Glomerular visceral epithelial cell (primary cell): ENCODE data around the gene DEPDC7.
"Not testable (repeated sequence)": the region's sequence is repeated elsewhere in the genome, so short reads cannot be mapped to it uniquely, and the experiment has no call there.

ENCODE experiments used
- DNase-seq: peaks from one replicate; pipeline ENCODE4 v3.0.0-alpha.2; 2016; ENCODE audit errors: extremely low spot score

Gene DEPDC7

DNA sequence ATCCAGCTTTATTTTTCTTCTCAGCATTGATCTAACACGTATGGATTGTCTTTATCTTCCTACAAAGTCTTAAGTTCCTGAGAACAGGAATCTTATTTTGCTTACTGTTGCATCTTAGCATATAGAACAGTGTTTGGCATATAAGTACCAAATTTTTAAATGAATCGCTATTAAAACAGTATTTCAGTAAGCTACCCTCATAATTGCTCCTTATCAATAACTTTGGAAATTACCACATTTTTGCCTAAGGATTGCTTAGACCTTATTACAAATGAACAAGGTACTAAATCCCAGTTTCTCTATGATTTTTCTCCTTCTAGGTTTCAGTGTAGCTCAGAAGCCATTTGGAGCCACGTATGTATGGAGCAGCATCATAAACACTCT, 9.7 kb downstream of the DEPDC7 start:
- no peak for DNase-seq

DNA sequence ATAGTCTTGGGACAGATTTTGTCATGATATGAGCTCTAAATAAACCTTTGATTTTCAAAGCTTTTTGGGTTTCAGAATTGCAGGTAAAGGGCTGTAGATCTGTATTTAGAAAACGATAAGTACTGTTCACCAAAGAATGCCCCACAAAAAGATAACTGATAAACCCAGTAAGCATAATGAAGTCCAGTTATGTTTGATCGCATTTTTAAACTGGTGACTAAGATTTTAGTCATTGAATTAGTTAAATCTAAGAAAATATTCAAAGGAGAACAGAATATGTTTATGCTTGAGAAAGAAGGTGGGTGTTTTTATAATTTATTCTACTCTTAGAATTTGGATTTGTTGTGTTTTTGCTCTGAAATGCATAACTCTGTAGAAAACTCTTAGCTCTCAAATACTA, 11.6 kb downstream of the DEPDC7 start:
- DNase-seq = no peak

DNA sequence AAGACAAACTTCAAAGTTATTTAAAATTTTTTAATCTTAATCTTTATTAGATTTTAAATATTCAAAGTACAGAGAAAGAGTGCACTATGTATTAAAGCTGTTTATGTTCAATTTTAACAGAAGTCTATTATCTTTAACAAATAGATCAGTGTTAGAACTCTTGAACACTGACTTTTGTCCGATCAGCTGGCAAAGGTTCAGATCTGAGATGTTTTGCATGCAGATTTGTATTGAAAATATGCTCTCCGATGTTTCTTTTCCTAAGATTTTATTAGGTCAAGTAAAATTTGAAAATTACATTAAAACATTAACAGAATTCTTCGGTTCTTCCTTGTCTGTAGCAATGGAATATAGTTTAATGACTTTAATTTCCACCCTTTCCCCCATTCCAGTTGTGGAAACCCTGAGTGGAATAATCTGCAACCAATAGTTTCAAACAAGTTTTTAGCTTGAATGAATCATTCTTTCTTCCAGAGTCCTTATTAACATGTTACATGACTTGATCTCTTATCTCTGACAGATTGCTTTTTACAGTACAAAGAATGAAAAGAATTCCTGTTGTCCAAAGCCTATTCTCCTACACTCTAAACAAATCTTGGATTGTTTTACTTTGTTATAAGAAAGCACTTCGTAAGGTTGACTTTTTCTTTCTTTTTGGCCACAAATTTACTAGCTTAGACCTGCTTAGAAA, 12.3 kb downstream of the DEPDC7 start:
- no peak for DNase-seq

DNA sequence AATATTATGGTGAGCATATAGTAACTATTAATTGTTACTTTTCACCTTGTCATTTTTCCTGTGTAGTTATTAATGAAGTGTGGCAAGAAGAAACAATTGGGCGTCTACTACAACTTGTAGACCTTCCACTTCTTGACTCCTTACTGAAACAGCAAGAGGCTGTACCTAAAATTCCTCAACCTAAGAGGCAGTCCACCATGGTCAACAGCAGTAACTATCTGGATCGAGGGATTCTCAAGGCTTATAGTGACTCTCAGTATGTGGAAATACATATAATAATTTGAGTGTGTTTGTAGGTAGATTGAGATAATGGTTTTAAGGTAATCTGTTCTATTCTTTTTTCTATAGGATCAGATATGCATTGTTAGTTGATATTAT, 12.8 kb downstream of the DEPDC7 start:
- no peak for DNase-seq

DNA sequence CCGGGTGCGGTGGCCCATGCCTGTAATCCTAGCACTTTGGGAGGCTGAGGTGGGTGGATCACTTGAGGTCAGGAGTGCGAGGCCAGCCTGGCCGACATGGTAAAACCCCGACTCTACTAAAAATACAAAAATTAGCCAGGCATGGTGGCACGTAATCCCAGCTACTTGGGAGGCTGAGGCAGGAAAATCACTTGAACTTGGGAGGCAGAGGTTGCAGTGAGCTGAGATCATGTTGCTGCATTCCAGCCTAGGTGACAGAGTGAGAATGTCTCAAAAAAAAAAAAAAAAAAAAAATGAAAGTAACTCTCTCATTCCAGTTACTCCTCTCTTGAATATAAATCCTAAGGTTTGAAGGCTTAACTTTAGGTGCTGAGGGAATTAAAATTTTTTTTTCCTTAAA, 13.5 kb downstream of the DEPDC7 start:
- DNase-seq = not testable (repeated sequence)

DNA sequence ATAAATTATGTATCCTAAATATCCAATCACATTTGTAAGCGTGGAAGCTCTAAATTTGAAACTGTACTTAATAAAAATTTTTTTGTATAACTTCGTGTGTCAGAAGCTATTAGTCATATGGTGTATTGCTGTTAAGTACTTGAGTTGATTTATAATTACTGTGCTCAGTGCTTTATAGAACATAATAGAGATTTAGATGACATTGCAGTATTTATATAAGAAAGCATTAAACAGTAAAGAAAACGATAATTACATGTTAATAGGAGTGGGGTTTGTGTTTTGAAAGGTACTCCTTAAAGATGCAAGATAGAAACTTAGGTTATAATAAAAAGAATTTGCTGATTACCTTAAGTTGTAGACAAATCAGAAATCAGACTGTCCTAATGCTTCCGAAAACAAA, 17.8 kb downstream of the DEPDC7 start:
- DNase-seq = no peak

DNA sequence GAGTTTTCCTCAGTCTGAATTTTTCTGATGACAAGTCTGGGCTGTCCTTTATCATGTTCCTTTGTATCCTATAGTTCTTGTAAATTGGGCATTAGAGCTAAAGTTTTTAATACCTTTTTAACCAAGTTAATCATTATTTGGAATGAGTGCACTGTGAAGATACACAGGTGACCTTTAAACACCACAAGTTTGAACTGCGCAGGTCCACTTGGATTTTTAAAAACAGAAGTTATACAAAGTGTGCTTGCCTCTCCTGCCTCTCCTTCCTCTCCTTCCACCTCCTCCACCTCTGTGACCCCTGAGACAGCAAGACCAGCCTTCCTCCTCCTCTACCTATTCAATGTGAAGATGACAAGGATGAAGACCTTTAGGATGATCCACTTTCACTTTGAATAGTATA, 19.3 kb downstream of the DEPDC7 start:
- no peak for DNase-seq

DNA sequence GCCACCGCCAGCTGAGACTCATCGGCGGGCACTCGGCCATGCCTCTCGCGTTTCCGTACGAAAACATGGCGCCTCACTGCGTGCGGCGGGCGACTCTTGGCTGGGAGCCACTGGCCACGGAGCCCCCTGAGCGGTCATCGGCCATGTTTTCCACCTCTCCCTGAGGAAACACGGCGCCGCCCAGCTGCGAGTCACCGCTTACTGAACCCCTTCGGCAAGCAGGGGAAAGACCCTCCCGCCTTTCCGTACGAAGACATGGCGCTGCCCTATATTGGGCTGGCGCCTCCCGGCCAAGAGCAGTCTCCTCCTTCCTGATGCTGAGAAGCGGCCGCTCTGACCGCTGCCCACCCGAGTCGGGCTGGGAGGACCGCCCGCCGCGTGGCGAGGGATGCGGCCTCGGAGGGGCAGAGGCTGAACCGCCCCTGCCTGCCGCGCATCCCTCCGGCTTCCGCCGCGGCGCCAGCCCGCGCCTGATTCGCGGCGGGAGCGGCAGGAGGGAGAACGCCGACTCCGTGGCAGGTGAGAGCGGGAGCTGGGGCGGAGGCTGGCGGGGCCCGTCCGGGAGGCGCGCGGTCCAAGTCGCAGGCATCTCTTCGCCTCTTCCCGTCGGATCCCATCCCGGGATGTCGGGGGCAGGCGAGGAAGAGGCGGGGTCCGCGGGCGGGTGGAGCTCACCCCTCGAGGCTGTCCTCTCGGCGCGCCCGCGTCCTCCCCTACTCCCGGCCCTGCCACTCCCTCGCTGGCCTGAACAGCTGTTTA, 23.8 kb downstream of the DEPDC7 start, which contains the start of gene TCP11L1:
TCP11L1 (plus strand) TSS at position 299 of the 759 bp plus-strand sequence. CDS start 4,202 bp downstream, outside the sequence.
- DNase-seq = peak; percentile 94

DNA sequence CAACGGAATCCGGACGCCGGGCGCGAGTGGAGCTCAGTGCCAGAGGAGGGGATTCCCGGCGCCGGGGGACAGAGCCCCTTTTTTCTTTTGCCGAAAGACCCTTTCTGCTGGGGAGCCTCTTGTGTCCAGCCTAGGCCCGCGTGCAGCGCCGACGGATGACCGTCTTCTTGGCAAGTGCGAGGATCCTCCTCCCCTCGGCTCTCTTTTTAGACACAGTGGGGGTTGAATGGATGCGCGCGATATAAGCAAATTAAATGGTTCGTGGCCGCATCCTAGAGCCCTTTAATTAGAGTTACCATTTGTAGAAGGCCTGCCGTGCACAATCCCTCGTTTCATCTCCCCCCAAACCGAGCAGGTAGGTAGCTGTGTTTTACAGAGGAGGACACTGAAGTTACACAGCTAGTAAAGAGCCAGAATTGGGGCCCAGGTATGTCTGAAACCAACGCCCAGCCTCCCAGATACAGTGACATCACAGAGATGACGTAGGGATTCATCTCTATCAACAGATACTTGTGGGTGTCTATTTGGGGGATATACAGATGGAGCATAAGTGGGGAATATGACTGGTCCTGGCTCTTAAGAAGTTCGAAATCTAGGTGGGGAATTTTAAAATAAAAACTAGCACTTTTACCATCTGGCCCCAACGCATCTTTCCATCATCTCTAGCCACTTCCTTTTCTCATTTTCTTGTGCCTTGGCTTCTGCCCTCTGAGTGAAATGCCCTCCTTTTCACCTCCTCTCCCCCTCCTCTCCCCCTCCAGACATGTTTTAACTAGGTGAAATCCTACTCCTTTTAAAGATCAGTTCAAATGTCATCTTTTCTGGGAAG, 24.6 kb downstream of the DEPDC7 start:
- DNase-seq = no peak

DNA sequence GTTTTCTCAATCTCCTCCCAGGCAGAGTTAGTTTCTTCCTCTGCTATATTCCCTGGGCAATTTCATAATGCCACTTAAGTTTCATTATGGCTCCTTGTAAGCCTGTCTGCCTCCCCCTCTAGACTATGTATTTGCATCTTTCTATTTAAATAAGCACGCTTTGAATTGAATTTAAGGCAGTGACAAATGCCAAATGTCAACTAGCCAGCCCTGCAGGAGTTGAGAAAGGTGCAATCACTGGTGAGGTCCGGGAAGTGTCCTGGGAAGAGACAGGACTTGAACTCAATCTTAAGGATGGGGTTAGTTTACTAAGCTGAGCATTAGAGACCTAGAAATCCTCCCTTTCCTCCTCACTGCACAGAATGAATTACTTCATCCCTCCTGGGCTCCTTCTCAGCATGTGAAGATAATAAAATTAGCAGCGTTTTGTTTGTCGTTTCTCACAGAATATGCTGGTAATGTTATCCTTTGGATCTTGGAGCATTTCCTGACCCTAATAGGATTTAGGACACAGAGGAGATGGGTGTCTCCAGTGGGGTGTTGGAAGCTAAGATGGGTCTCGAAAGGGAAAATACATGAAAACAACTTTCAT, 25.3 kb downstream of the DEPDC7 start:
- no peak for DNase-seq

DNA sequence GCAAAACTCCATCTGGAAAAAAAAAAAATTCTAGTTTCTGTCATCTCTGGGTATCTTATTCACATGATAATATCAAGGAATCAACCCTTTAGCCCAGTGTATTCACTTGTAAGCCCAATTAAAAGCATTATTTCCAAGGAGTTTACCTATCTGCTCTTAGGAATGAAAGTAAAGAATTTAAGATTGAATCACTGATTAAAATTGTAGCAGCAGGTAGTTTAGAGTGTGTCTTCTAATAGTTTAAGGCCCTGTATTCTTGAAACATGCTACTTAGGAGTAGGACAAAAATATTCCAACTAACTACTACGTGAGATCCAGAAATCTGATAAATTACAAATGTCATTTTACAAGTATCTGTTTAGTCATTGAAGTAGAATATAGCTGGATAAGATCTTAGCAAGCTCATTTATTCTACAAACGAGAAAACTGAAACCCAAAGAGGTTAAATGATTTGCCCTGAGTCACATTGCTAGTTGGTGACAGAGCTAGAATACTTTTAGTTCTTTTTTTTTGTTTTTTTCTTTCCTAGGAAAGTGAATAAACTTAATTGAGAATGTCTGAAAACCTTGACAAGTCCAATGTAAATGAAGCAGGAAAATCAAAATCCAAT, 27.6 kb downstream of the DEPDC7 start:
- DNase-seq = no peak

DNA sequence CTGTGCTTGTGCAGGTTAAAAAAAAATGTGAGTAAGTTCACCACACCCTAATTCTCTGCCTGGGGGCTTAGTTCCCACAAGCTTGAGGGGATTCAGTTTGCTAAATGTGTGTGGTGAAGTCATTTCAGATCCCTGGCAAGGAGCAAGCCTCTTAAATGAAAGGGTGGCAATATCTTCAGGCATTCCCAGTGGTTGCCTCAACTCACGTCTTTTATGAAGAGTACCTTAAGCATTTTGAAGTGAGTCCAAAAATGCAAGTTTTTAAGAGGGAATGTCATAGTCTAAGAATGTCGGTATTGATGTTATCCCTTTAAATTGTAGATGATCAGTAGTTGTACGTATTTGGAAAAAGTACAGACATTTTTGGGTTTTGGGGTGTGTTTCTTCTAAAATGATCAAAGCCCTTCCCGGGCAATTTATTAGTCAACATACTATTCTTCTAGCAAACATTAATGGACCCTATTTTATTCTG, 28.6 kb downstream of the DEPDC7 start:
- peak; percentile 68 for DNase-seq

DNA sequence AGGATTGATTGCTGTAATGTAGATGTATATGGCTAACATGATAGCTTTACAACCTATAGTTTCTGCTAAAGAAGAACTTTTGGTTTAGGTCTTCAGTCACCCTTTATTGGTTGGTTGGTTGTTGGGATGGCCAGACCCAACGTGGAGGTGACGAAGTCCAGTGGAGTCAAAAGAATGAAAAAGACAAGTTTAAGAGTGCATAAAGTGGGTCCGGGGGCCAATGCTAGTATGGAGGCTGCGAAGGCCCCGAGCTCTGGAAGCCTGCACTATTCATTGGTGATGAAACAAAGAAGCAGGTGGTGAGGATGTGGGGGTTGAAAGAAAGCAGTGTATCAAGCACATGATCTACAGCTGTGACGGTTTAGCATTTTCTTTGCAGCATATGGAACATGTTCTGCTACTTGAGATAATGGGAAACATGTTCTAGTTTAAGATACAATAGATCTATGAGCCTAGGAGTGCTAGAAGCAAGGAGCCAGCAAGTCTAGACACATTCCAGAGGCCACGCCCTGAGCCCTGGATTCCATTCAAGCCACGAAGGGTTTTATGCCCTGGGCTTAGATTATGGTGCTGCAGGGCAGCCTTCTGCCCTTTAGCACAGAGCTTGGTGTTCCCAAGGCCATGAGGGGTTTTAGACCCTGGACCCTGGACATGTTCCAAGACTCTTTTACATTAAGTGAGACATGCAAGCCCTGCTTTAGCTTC, 30.0 kb downstream of the DEPDC7 start:
- peak; percentile 51 for DNase-seq

DNA sequence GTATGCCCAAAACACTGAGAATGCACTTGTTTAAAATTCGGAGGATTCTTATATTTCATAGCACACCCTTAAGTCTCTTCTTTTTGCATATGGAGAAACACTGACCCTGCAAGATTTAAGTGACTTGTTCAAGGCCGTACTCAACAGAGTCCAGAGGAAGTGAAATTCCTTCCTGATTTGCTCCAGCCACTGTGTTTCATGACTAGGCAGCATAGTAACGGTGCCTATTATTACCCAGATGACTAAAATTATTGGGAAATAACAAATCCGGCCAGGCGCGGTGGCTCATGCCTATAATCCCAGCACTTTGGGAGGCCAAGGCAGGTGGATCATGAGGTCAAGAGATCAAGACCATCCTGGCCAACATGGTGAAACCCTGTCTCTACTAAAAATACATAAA, 33.0 kb downstream of the DEPDC7 start:
- not testable (repeated sequence) for DNase-seq

DNA sequence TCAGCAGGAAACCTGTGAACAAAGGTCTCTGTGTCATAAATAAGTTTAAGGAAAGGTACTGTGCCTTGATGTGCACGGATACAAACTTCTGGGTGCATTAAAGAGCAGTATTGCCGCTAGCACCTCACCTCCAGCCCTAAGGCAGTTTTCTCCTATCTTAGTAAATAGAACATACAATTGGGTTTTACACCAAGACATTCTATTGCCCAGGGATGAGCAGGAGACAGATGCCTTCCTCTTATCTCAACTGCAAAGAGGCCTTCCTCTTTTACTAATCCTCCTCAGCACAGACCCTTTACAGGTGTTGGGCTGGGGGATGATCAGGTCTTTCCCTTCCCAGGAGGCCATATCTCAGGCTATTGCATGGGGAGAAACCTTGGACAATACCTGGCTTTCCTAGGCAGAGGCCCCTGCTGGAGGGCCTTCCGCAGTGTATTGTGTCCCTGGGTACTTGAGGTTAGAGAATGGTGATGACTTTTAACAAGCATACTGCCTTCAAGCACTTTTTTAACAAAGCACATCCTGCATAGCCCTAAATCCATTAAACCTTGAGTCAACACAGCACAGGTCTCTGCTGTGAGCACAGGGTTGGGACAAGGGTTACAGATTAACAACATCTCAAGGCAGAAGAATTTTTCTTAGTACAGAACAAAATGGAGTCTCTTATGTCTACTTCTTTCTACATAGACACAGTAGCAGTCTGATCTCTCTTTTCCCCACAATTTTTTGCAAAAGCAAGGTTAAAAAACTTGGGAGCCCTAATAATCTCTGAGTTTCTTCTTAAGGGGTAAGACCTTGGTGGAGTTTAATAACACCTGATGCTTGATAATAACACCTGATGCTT, 34.1 kb downstream of the DEPDC7 start:
- DNase-seq = not testable (repeated sequence)

DNA sequence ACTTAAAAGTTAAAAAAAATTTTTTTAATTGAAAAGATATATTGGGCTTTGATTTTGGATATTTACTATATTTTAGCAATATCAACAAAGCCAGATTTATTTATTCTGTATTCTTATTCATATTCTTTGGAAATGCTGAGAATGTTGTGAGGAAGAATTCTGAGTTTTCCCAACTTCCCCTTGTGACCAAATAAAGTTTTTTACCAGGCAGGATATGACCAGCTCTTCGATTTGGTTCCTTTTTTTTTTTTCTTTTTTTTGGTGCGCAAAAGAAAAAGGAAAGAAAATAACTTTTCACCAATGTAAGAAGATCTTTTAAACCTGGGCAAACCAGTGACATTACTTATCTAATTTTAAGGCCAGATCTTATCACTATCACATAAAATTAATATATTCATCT, 36.6 kb downstream of the DEPDC7 start:
- DNase-seq = no peak

DNA sequence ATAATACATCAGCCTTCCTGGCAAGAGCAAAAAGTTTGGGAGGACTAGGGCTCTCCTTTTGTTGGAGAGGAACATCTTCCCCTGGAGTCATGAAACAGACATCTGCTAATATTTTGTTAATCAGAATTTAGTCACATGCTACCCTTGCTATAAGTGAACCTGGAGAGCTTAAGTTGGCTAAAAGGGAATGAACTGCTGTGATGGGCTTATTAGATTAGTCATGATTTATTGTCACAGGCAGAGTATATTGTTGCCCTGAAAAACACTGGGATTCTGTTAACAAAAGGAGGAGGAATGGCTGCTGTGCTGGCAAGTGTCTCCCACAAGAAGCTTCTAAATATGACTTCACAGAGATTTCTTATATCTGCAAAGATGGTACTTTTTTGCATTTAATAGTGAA, 39.7 kb downstream of the DEPDC7 start:
- DNase-seq = no peak

DNA sequence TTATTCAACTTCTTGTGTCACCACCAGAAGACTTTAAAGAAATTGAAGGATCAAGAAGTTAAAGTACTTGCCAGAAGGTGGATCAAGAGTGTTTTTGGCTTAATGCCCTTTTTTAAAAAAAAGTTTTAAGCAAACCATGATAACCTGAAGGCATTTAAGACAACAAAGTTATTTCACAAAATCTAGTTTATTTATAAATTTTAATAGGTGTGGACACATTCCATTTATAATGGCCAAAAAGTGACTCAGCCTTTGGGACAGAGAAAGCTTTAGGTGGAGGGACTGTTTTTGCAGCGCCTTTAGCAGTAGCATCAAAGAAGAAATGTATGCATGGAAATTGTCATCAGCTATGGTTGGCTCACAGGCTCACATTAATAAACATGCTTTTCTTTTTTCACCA, 41.6 kb downstream of the DEPDC7 start:
- DNase-seq = no peak

DNA sequence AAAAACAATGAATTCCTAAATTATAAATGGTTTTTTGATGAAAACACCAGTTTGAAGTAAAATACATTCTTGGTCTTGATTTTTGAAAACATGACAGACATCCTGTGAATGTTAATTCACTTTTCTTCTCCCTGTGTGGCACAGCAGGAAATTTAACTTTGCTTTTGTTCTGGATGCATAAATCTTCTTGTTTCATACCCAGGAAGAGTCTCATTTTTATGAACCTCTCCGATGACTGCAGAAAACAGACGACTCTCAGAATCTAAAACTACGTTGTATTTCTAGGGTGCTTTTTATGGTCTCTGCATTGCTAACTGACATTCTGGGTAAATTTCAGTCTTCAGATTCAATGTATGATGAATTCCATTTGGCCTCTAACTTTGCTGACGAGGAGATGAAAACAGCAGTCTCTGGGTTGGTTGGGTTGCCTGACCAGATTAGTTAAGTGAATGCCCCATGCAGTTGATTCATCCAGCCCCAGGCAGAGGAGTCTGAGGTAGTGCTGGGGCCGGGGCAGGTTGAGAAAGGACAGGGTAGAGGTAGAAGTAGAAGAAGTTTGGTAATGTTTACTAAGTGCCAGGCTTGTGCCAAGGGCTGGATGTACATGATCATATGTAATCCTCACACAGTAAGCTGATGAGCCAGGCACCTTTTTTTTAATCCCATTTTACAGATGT, 43.8 kb downstream of the DEPDC7 start:
- DNase-seq = no peak
